GM21390 (cell line): ENCODE data around the gene SAP130.

Source experiments
- ATAC-seq: cut with Tn5 transposase; IDR thresholded peaks from one replicate; pipeline ENCODE4 v1.9.1; 2021; ENCODE audit not compliant: unreplicated experiment

SAP130 gene

GRCh38 chr2:128027801-128028667 lies at the start of gene SAP130:
SAP130 (minus strand) TSS chr2:128028059; CDS start chr2:128026292, 1,767 bp downstream.
- peak; percentile 77 for ATAC-seq

GRCh38 chr2:128076461-128077106 lies 48.7 kb upstream of the SAP130 start:
- no peak for ATAC-seq

GRCh38 chr2:128073278-128073677 lies 45.4 kb upstream of the SAP130 start:
- ATAC-seq: no peak

- no peak for ATAC-seq
Observed at GRCh38 chr2:128069769-128070168, 41.9 kb upstream of the SAP130 start.

- ATAC-seq: no peak
Observed at GRCh38 chr2:128064353-128064752, 36.5 kb upstream of the SAP130 start.

- no peak for ATAC-seq
Observed at GRCh38 chr2:128062571-128062970, 34.7 kb upstream of the SAP130 start.

- ATAC-seq: no peak
Observed at GRCh38 chr2:128058114-128058513, 30.3 kb upstream of the SAP130 start.

- ATAC-seq: no peak
Observed at GRCh38 chr2:128057334-128057733, 29.5 kb upstream of the SAP130 start.

GRCh38 chr2:128054104-128054885 lies 26.4 kb upstream of the SAP130 start:
- no peak for ATAC-seq

GRCh38 chr2:128053331-128053730 lies 25.5 kb upstream of the SAP130 start:
- ATAC-seq: no peak

- no peak for ATAC-seq
Observed at GRCh38 chr2:128043041-128043440, 15.2 kb upstream of the SAP130 start.

GRCh38 chr2:128041561-128041960 lies 13.7 kb upstream of the SAP130 start:
- ATAC-seq: no peak

GRCh38 chr2:128040166-128040771 lies 12.4 kb upstream of the SAP130 start:
- no peak for ATAC-seq

- ATAC-seq: no peak
Observed at GRCh38 chr2:128039535-128039934, 11.7 kb upstream of the SAP130 start.

GRCh38 chr2:128038411-128038810 lies 10.6 kb upstream of the SAP130 start:
- ATAC-seq: no peak

GRCh38 chr2:128037649-128038048 lies 9.8 kb upstream of the SAP130 start:
- no peak for ATAC-seq

- ATAC-seq: no peak
Observed at GRCh38 chr2:128036748-128037607, 9.1 kb upstream of the SAP130 start.

- ATAC-seq: no peak
Observed at GRCh38 chr2:128032092-128032491, 4.2 kb upstream of the SAP130 start.

- no peak for ATAC-seq
Observed at GRCh38 chr2:128028668-128029054, 802 bp upstream of the SAP130 start.

GRCh38 chr2:128027278-128027800 lies 520 bp downstream of the SAP130 start:
- ATAC-seq: peak; percentile 74
